ENCODE data around the gene MRPS31.
"Not testable (repeated sequence)": the region's sequence is repeated elsewhere in the genome, so short reads cannot be mapped to it uniquely, and the experiment has no call there.

MRPS31 gene

DNA sequence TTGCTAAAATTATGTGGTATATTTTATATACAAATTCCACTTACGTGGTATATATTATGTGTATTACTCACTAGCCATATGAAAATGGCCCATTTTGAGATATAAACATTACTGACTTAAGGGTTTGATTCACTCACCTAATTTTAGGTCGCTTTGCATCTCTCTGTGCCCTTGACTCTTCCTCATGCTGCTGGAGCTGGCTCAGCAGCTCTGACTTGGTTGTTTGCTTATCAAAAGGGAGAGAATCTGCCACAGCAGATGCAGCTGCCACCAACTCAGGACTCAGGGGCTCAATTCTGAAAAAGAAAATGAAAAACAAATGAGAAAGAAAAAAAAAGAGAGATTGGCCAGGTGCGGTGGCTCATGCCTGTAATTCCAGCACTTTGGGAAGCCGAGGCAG, 12.2 kb downstream of the MRPS31 start:
- no peak for DNase-seq (ENCODE audit: low spot score)

DNA sequence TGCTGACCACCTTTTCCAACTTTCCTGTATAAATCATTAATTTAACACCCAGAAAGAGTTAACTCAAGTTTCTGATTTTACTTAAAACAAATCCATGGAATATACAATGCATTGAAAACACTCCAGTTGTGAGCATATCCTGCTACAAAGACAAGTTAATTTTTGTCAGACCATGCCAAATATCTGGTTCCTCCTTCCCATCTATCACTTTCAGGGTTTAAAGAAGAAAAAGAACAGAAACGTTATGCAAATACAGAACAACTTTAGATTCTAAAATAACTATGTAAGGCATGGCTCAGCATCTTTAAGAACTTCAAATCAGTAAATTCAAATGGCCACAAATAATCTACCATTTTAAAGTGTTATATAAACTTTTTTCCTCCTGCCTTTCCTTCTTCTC, 14.9 kb downstream of the MRPS31 start:
- no peak for DNase-seq (ENCODE audit: low spot score)

DNA sequence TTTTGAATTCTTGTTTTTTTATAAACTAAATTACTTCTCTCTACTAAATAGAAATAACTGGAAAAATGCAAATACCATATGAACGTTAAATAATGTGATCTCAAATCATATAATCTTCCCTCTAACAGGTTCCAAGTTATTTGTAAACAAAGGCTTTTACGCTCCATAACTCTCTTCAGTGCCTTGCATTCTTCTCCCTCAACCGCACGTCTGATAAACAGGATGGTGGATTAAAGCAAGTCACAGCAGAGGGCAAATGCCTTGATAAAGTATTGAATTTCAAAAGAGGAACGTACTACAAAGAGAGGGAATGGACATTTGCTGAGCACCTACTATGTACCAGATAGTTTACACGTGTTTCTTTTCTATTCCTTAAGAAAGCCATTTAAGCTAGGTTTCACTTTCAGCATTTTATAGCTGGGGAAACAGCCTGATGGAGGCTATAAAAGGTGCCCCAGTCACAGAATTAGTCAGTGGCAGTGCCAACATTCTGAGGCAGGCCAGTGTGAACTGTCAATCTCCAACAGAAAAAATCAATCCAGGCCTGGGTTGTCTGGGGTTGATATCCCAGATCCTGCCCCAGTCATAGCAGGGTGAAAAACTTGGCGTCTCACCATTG, 15.8 kb downstream of the MRPS31 start:
- DNase-seq (ENCODE audit: low spot score): no peak

DNA sequence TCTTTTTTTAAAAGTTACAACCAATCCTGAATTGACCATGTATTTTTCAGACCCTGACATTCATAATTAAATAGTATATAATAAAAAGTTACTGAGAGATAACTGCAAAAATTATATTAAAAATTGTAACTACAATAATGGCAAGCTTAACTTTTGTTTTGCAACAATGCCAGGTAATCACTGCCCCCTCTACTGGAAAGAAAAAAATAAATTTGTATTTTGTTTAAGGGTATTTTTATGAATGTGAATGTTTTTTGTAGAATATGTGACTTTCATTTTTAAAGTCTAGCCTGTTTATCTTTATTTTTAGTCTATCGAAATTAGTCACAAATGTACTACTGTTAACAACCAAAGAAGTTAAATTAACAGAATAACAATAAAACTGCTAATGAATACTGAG, 21.7 kb downstream of the MRPS31 start:
- DNase-seq (ENCODE audit: low spot score): no peak

DNA sequence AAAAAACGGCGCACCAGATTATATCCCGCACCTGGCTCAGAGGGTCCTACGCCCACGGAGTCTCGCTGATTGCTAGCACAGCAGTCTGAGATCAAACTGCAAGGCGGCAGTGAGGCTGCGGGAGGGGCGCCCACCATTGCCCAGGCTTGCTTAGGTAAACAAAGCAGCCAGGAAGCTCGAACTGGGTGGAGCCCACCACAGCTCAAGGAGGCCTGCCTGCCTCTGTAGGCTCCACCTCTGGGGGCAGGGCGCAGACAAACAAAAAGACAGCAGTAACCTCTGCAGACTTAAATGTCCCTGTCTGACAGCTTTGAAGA, 35.8 kb downstream of the MRPS31 start:
- not testable (repeated sequence) for DNase-seq (ENCODE audit: low spot score)

DNA sequence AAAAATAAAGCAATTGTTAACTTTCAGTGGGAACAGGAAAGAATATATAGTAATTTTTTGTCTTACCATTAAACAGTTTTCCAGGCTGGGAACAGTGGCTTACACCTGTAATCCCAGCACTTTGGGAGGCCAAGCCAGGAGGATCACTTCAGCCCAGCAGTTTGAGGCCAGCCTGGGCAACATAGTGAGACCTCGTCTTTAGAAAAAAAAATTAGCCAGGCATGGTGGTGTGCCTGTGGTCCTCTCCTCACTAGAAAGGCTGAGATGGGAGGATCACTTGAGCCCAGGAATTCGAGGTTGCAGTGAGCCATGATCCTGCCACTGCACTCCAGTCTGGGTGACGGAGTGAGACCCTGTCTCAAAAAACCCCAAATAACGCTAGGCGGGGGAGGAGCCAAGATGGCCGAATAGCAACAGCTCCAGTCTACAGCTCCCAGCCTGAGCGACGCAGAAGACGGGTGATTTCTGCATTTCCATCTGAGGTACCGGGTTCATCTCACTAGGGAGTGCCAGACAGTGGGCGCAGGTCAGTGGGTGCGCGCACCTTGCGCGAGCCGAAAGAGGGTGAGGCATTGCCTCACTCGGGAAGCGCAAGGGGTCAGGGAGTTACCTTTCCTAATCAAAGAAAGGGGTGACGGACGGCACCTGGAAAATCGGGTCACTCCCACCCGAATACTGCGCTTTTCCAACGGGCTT, 36.3 kb downstream of the MRPS31 start:
- not testable (repeated sequence) for DNase-seq (ENCODE audit: low spot score)

DNA sequence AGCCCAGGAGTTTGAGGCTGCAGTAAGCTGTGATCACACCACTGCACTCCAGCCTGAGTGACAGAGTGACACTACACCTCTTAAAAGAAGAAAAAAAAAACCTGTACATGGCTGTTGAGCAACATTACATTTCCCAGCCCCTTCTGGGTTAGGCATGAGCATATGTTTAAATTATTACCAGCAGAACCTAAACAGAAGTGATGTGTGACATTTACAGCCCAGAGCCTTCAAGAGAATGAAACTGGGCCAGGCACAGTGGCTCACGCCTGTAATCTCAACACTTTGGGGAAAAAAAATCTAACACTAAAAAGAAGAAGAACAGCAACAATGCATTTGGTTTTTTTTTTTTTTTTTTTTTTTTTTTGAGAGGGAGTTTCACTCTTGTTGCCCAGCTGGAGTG, 38.3 kb downstream of the MRPS31 start:
- no peak for DNase-seq (ENCODE audit: low spot score)

DNA sequence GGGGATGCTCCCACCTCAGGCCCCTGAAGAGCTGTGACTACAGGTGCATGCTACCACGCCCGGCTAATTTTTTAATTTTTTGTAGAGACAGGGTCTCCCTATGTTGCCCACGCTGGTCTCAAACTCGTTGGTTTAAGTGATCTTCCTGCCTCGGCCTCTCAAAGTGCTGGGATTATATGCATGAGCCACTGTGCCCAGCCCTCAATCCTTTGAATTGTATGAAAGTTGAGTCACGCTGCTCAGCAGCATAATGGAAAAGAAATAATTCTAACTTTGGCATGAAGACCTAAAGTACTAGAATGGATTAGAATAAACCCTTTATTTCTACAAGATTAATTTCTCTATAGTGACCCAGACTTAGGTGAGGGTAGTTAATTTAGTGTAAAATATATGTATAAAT, 42.4 kb downstream of the MRPS31 start:
- no peak for DNase-seq (ENCODE audit: low spot score)

DNA sequence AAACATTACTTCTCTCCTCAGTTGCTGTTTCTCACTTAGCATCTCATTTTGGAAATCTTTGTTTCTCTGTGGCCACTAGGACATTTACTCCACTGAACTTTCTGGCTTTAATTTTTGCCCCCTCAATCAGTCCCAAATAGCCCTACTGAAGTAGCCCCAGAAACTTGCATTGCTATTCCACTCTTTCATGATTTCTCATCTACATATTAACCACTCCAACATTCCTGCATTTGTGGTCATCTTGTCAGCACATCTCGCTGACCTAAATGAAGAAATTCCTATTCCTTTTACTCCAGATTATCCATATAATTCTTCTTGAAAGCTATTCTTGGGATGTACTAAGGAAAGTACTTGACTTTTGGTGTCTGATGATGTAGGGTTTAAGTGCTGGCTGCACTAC, 56.6 kb downstream of the MRPS31 start:
- not testable (repeated sequence) for DNase-seq (ENCODE audit: low spot score)

DNA sequence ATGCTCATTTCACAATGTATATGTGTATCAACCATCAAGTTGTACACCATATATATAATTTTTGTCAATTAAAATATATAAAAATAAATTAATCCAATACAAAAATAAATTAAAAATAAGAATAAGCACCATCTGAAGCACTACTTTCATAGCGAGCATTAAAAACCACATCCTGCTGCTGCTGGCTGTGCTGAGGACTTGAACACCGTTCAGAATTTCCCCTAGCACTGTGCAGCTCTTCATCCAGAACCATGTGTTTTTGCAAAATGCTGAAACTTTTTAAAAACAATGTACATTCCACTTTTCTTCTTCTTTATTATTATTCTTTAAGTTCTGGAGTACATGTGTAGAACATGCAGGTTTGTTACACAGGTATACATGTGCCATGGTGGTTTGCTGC, 64.6 kb downstream of the MRPS31 start:
- DNase-seq (ENCODE audit: low spot score): no peak

DNA sequence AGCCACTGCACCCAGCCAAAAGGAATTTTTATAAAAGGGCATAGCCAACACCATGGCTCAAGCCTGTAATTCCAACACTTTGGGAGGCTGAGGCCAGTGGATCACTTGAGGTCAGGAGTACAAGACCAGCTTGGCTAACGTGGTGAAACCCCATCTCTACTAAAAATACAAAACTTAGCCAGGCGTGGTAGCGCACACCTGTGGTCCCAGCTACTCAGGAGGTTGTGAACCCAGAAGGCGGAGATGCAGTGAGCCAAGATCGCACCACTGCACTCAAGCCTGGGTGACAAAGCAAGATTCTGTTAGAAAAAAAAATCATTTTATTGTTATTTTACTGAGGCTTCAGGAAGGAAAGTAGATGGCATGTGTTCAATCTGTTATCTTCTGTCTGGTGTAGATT, 73.3 kb downstream of the MRPS31 start:
- DNase-seq (ENCODE audit: low spot score): no peak

DNA sequence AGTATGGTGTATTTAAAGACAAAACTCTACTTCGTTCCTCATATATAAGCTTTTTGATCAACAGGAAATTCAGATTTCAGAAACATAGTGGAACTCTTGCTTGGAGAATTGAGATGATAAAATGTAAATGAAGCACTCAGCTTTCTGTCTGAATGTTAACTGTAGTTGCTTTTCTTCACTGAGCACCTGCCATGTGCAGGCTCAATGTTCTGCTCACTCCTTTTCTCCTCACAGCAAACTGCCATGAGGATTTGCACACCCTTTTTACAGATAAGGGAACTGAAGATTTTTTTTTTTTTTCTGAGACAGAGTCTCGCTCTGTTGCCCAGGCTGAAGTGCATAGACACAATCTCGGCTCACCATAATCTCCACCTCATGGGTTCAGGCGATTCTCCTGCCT, 76.6 kb downstream of the MRPS31 start:
- DNase-seq (ENCODE audit: low spot score): no peak

DNA sequence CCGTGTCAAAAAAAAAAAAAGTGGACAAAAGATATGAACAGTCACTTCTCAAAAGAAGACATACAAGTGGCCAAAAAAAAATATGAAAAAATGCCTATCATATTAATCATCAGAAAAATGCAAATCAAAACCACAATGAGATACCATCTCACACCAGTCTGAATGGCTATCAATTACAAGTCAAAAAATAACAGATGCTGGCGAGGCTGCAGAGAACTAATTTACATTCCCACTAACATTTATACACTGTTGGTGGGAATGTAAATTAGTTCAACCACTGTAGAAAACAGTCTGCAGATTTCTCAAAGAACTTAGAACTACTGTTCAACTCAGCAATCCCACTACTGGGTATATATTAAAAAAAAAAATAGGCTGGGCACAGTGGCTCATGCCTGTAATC, 78.0 kb downstream of the MRPS31 start:
- no peak for DNase-seq (ENCODE audit: low spot score)

DNA sequence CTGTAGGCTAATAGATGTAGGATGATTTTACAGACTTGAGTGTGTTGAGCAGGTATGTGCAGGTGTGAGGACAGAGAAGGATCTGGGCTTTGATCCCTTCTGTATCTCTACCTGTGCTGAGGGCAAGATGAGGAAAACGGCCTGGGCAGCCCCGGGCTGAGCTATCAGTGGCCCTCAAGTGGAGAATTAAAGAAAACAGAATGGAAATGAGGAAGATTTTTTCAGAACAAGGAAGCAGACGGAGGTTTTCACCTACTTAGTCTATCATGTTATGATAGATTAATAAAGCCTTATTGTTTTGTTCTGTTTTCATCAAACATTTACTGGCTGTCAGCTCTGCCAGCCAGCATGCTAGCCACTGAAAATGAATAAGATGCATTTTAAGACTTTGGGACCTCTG, 82.2 kb downstream of the MRPS31 start:
- no peak for DNase-seq (ENCODE audit: low spot score)

DNA sequence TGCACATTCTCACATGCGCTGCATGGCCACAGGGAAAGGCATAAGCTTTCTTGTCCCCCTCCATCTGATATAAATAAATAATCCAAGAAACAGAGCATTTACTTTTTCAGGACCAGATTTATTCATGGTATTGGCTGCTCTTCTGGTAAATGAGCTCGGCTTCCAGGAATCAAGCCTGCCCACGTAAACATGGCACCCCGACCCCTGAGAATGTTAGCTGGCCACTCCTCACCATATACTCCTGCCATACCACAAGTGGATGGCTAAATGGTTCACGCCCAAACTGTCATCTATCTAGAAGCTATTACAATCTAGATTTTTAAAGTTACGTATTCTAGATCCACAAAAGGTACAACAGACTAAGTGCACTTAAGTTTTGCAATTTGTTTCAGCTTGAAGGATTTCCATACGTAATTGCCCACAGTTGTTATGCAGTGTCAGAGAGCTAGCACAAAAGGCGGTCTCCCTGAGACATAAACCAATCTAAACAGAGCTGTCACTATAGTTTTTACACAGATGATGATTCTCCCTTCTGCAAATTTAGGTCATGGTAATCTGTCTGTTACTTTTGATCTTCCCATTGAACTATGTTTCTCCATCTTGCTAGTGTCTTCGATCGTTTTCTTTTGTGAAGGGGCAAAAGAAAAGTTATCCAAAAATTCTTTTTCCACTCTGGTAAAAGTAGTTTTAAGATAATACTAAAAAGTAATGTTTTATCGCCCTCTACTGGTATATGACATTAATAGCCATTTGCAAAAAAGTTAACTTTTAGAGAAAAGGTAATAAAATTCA, 88.3 kb downstream of the MRPS31 start:
- DNase-seq (ENCODE audit: low spot score): no peak

DNA sequence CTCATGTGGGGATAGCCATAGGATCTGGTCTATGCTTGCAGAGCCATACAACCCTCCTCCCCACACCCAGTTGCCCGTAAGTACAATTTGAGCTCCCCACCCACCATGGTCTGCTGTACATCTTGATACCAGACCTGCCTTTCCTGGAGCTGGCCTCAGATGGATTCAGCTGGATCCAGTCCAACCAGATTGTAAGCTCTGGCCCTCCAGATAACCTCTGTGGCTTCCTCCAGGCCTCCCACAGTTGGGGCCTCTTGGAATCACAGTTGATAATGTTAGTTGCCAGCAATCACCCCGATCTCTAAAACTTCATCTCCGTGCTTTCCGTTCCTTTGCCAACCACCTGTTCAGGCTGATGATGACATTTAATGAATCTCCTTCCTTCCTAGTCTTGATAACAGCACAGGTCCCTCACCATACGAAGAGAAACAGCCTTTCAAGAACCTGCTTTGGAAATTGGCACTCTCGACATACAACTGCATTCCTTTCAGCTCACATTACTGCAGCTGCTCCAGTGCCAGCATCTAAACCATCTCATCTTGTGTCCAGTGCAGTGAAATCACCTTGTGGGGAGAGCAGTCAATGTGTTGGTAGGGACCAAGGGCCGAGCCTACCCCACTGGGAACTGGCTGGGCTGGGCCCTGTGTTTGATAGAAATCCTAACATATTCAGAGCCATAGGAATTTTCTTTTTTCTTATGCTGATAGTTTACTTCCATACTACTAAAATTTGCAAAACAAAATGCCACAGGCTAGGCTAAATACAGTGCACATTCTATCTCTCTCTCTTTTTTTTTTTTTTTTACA, 89.4 kb downstream of the MRPS31 start:
- DNase-seq (ENCODE audit: low spot score): no peak

DNA sequence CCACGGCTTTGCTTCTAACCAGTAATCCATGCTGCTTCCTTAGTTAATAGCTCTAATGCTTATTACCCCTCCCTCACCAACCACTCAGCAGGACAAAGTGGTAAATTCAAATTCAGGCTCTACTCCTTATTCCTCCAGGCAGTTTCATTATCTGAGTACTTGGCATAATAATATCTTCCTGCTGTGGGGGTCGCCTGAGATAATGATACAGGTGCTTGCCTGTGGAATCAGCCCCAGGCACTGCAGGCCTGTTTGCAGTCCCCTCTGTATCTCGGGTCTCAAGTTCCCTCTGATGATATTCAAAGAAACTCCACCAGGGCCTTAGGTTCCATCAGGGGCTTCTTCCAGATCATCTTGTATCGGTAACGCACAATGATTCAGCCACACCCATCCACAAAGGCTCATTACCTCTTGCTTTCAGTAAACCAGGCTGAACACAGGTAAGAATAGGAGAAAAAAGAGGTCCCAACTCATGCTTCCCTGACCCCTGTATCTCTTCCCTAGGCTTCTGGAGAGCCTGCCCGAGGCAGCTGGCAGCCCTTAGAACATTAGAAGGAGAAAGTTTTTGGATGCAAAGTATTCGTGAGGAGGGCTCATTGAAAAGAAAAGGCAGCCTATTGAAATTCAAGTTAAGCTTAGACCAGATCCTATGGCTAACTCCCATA, 90.2 kb downstream of the MRPS31 start:
- DNase-seq (ENCODE audit: low spot score): no peak

DNA sequence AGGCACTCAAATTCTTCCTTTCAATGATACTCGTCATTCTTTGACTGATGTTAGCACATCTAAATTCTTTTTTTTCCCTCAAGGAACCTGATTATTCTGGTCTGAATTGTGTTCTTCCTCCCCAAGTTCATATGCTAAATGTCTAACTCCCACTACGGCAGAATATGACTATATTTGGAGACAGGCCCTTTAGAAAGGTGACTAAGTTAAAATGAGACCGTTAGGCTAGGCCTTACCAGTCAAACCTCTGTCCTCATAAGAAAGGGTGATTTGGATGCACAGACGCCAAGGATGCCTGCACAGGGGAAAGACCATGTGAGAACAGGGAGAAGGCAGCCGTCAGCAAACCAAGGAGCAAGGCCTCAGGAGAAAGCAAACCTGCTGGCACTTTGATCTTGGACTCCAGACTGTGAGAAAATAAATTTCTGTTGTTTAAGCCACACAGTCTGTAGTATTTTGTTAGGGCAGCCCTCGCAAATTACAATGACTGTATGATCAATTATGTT, 91.5 kb downstream of the MRPS31 start:
- no peak for DNase-seq (ENCODE audit: low spot score)
